Type B pancreatic cell (in vitro differentiated cells): ENCODE results near the gene XPNPEP1. TPM values are rescaled to one million over a fixed set of nuclear protein-coding genes. Genes with fewer than 3 reads are reported as not detected.

Experiments
- DNase-seq: peaks from one replicate; pipeline ENCODE4 v3.0.0; 2021; ENCODE audit warnings: mixed read lengths; ENCODE audit not compliant: unreplicated experiment; ENCODE audit errors: extremely low spot score
- H3K27ac Mint-ChIP-seq: 2 replicates; pipeline ENCODE4 v1.8.0; 2021; ENCODE audit warnings: mild to moderate bottlenecking, mixed read lengths
- H3K27me3 Mint-ChIP-seq: 2 replicates; pipeline ENCODE4 v1.8.0; 2021; ENCODE audit warnings: mixed read lengths
- H3K36me3 Mint-ChIP-seq: 2 replicates; pipeline ENCODE4 v1.8.0; 2021; ENCODE audit warnings: mixed read lengths
- H3K4me1 Mint-ChIP-seq: one replicate; pipeline ENCODE4 v1.8.0; 2021; ENCODE audit warnings: mixed read lengths; ENCODE audit not compliant: unreplicated experiment
- H3K4me3 Mint-ChIP-seq: 2 replicates; pipeline ENCODE4 v1.8.0; 2021; ENCODE audit warnings: mild to moderate bottlenecking, mixed read lengths
- H3K9me3 Mint-ChIP-seq: 2 replicates; pipeline ENCODE4 v1.8.0; 2021; ENCODE audit warnings: mixed read lengths
- total RNA-seq: library from RNA; stranded (reverse); gene quantifications from 2 replicates; pipeline ENCODE4 v1.2.1, GENCODE V29; 2021; ENCODE audit warnings: low replicate concordance
- TF ChIP-seq, protein P1 (sequence below): fragments of 200-600 bp; sonication (generic); conservative IDR thresholded peaks from 2 replicates; pipeline ENCODE4 v1.5.0; 2021; ENCODE audit warnings: antibody characterized with exemption, mild to moderate bottlenecking

XPNPEP1 gene
- total RNA-seq, 1 donor from 2014 or later, result 76.6 TPM

DNA sequence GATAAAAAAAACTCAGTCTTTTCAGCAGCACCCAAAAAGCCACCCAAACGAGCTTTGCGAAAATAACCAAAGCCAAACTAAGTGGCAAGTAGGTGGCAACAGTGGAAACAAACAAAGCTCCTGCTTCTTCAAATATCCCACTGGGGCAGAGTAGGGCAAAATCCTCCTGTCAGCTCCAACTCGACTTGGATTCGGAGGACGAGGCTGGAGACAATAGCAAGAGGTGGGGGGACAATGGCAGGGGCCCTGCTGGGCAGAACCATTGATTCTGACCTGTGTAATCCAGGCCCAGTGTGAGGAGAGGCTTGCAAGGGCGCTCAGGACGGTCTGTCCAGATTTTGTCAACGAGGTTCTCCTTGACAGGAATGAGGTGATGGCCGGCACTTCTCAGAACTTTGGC, 35.5 kb downstream of the XPNPEP1 start:
- Mint-ChIP-seq H3K36me3 (peaks cover 45% of the 10 kb centered on the region), H3K4me1 (peaks cover 43% of the 10 kb centered on the region), H3K27ac (peak overlapping the region; percentile 12), H3K27me3 (no peaks in the 10 kb centered on the region), H3K4me3 (no peak overlapping the region), H3K9me3 (no peaks in the 10 kb centered on the region)
- DNase-seq, result no peak
- TF ChIP-seq, protein P1, sequence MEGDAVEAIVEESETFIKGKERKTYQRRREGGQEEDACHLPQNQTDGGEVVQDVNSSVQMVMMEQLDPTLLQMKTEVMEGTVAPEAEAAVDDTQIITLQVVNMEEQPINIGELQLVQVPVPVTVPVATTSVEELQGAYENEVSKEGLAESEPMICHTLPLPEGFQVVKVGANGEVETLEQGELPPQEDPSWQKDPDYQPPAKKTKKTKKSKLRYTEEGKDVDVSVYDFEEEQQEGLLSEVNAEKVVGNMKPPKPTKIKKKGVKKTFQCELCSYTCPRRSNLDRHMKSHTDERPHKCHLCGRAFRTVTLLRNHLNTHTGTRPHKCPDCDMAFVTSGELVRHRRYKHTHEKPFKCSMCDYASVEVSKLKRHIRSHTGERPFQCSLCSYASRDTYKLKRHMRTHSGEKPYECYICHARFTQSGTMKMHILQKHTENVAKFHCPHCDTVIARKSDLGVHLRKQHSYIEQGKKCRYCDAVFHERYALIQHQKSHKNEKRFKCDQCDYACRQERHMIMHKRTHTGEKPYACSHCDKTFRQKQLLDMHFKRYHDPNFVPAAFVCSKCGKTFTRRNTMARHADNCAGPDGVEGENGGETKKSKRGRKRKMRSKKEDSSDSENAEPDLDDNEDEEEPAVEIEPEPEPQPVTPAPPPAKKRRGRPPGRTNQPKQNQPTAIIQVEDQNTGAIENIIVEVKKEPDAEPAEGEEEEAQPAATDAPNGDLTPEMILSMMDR, result no peak

DNA sequence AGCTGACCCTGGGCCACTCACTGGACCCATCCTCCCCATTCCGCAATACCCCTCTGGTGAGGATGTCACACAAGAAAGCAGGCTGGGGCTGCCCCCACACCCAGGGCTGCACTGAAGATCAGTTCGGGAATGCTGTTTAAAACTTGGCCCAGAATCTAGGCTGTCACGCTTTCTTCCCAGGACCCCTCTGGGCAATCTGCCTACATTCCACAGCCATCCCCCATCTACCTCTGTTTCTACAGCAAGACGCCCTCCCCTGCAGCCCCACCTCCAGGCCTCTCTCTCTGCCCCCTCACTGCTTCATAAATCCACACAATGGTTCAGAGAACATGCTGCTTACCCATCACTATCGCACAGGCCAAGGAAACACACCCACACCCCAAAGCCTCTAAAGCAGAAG, 36.1 kb downstream of the XPNPEP1 start:
- peak overlapping the region; percentile 12 for H3K27ac Mint-ChIP-seq
- no peaks in the 10 kb centered on the region for H3K27me3 Mint-ChIP-seq
- H3K4me1 Mint-ChIP-seq, result peaks cover 38% of the 10 kb centered on the region
- no peak for DNase-seq
- TF ChIP-seq, protein P1, result no peak
- no peaks in the 10 kb centered on the region for H3K9me3 Mint-ChIP-seq
- peaks cover 47% of the 10 kb centered on the region for H3K36me3 Mint-ChIP-seq
- no peak overlapping the region for H3K4me3 Mint-ChIP-seq

DNA sequence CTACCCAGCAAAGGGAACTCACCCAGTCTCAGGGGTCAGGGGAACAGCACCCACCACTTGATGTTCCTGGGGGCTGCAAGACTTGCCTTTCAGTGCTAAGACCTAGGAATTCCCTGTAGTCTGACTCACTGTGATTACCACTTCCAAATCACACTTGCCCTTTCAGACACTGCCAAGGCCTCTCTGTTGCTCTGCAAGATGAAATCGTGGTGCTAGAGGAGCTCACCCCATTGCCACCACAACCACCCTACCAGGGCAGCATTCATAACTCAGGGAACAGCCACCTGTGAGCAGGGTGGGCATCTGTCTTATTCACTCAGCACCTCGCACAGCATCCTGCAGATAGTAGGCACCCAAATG, 36.5 kb downstream of the XPNPEP1 start:
- Mint-ChIP-seq H3K4me1 (peaks cover 37% of the 10 kb centered on the region), H3K36me3 (peaks cover 46% of the 10 kb centered on the region), H3K27me3 (no peaks in the 10 kb centered on the region), H3K4me3 (no peak overlapping the region), H3K9me3 (no peaks in the 10 kb centered on the region), H3K27ac (no peak overlapping the region)
- TF ChIP-seq, protein P1, result no peak
- DNase-seq, result no peak

DNA sequence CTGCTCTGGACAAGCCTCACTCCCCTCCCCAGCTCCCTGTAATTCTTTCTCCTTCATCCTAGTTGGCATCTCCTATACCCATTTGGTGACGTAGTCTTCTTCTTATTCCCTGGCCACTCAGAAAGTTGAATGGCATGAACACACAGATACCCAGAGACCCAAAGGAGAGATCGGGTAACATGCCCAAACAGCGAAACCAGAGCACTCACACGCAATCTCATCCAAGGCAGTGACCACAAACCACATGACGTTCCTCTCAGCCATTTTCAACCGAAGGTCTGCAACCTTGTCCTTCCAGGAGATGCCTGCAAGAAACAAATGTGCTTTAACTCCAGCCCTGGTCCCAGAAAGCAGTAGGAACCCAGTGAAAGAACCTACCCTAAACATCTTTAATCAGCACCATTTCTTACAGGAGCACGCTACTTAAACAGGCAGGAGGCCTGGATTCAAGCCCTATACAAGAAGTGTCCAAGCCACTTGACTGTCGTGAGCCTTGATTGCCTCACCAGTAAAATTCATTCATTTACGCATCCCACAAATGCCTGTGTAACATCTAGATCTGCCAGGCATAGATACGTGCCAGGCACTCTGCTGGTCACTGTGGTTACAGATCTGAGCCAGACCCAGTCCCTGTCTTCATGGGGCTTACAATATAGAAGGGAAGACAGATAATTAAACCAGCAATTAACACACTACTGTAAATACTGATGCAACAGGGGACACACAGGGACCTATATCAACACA, 37.1 kb downstream of the XPNPEP1 start:
- TF ChIP-seq, protein P1, result no peak
- no peaks in the 10 kb centered on the region for H3K27me3 Mint-ChIP-seq
- H3K36me3 Mint-ChIP-seq, result peaks cover 41% of the 10 kb centered on the region
- no peak overlapping the region for H3K27ac Mint-ChIP-seq
- H3K9me3 Mint-ChIP-seq, result no peaks in the 10 kb centered on the region
- H3K4me1 Mint-ChIP-seq, result peaks cover 37% of the 10 kb centered on the region
- no peak for DNase-seq
- no peak overlapping the region for H3K4me3 Mint-ChIP-seq

DNA sequence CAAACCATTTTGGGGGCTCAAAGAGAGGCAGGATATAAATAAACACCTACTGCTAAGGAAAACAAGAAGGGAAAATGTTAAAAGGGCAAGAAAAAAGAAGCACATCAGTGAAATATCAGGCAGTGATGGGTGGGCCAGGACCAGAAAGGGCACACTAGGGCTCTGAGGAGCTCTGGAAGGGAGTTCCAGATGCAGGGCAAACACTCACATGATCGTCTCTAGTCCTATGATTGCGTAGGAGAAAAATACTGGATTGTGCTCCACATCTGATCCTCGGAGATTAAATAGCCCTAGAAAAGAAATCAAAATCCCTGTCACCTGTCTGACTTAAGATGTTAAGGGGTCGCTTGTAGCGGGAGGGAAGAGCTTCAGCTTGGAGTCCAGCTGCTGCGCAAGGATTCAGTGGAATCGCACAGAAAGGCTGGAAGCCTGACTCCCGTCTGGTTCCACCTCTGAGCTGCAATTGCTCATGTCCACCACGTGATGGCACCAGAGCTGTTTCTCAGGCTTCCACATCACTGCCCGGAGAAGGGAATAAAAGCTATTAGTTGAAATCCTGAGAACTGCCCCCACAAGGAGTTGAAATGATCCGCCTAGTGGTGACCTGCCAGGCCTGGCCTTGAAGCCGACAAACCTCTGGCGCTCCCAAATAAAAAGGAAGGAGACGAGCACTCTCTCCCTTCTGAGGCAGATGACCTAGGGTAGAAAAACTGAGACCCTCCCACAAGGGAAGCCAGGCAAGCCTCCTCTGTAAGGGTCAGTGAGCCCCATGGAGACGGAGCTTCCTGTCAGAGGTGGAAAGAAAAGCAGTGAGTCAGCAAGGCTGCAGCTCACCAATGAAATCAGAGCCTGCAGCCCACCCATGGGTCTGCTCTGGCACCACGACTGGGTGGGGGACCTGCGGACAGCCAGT, 39.2 kb downstream of the XPNPEP1 start:
- no peaks in the 10 kb centered on the region for H3K27me3 Mint-ChIP-seq
- H3K27ac Mint-ChIP-seq, result peak overlapping the region; percentile 75
- H3K4me1 Mint-ChIP-seq, result peaks cover 40% of the 10 kb centered on the region
- peak overlapping the region; percentile 56 for H3K4me3 Mint-ChIP-seq
- TF ChIP-seq, protein P1, result peak; percentile 98
- peaks cover 36% of the 10 kb centered on the region for H3K36me3 Mint-ChIP-seq
- H3K9me3 Mint-ChIP-seq, result no peaks in the 10 kb centered on the region
- DNase-seq, result peak; percentile 81
